HL-60 (cell line): Measurements from ENCODE around the gene KPRP.

Experiments used
- DNase-seq, 2 experiments: peaks; one replicate each; pipeline ENCODE4 v3.0.0-alpha.2; 2010 to 2020; ENCODE audit warnings: low read depth in 1 of 2, low spot score in 1 of 2
- H3K27ac ChIP-seq: fragments of 250-450 bp; sonication (Bioruptor Pico); replicated peaks from 2 replicates; pipeline ENCODE4 v1.5.1; 2020; ENCODE audit warnings: mild to moderate bottlenecking, moderate library complexity
- H3K27me3 ChIP-seq: fragments of 250-450 bp; sonication (Bioruptor Pico); 2 replicates; pipeline ENCODE4 v1.5.1; 2021; ENCODE audit warnings: mild to moderate bottlenecking, moderate library complexity; ENCODE audit not compliant: insufficient read depth, poor library complexity, severe bottlenecking
- H3K4me3 ChIP-seq: replicated peaks from 2 replicates; pipeline ENCODE4 v1.5.1; 2011; ENCODE audit warnings: mild to moderate bottlenecking, control low read depth, low read length; ENCODE audit not compliant: insufficient read depth
- GABPA ChIP-seq: IDR thresholded peaks from 2 replicates; pipeline ENCODE4 v1.6.1; 2012; ENCODE audit warnings: low read depth
- POLR2AphosphoS5 ChIP-seq: IDR thresholded peaks from 2 replicates; pipeline ENCODE4 v1.6.1; 2012; ENCODE audit warnings: low read depth
- SPI1 ChIP-seq: IDR thresholded peaks from 2 replicates; pipeline ENCODE4 v1.6.1; 2012; ENCODE audit warnings: low read depth, mild to moderate bottlenecking, borderline replicate concordance
- TF ChIP-seq, protein P1 (sequence below): IDR thresholded peaks from 2 replicates; pipeline ENCODE4 v1.6.1; 2012; ENCODE audit warnings: low read depth; ENCODE audit not compliant: insufficient replicate concordance
- TF ChIP-seq, protein P2 (sequence below): IDR thresholded peaks from one replicate; pipeline ENCODE4 v1.5.1; 2011; ENCODE audit warnings: low read length, control low read depth, inconsistent platforms; ENCODE audit not compliant: insufficient read depth

The KPRP gene

DNA sequence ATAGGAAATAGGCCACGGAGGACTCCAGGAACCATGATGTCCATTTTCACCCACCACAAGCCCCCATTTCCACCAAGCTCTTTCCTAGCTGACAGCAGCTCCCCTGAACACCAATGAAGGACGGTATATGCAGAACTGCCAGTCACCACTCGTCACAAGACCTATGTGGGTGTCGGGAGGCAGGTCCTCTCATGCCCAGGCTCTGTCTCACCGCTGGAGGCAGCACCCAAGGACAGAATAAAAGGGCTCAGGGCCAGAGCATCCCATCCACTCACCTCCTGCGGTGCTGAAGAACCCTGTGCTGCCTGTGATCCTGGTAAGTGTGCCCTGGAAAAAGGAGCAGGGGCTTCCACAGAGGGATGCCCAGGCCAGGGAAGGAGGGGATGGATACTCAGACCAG is 17.1 kb downstream of the KPRP start, which contains the start of gene LCE1F:
TSS of gene LCE1F (plus strand) at position 266 of the 400 bp plus-strand sequence. CDS start 1,232 bp downstream, outside the sequence.
- DNase-seq, result no peak
- H3K27me3 ChIP-seq, result no peaks in the 10 kb centered on the region
- TF ChIP-seq, protein P1, sequence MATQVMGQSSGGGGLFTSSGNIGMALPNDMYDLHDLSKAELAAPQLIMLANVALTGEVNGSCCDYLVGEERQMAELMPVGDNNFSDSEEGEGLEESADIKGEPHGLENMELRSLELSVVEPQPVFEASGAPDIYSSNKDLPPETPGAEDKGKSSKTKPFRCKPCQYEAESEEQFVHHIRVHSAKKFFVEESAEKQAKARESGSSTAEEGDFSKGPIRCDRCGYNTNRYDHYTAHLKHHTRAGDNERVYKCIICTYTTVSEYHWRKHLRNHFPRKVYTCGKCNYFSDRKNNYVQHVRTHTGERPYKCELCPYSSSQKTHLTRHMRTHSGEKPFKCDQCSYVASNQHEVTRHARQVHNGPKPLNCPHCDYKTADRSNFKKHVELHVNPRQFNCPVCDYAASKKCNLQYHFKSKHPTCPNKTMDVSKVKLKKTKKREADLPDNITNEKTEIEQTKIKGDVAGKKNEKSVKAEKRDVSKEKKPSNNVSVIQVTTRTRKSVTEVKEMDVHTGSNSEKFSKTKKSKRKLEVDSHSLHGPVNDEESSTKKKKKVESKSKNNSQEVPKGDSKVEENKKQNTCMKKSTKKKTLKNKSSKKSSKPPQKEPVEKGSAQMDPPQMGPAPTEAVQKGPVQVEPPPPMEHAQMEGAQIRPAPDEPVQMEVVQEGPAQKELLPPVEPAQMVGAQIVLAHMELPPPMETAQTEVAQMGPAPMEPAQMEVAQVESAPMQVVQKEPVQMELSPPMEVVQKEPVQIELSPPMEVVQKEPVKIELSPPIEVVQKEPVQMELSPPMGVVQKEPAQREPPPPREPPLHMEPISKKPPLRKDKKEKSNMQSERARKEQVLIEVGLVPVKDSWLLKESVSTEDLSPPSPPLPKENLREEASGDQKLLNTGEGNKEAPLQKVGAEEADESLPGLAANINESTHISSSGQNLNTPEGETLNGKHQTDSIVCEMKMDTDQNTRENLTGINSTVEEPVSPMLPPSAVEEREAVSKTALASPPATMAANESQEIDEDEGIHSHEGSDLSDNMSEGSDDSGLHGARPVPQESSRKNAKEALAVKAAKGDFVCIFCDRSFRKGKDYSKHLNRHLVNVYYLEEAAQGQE, result no peak
- no peak for TF ChIP-seq POLR2AphosphoS5
- TF ChIP-seq, protein P2, sequence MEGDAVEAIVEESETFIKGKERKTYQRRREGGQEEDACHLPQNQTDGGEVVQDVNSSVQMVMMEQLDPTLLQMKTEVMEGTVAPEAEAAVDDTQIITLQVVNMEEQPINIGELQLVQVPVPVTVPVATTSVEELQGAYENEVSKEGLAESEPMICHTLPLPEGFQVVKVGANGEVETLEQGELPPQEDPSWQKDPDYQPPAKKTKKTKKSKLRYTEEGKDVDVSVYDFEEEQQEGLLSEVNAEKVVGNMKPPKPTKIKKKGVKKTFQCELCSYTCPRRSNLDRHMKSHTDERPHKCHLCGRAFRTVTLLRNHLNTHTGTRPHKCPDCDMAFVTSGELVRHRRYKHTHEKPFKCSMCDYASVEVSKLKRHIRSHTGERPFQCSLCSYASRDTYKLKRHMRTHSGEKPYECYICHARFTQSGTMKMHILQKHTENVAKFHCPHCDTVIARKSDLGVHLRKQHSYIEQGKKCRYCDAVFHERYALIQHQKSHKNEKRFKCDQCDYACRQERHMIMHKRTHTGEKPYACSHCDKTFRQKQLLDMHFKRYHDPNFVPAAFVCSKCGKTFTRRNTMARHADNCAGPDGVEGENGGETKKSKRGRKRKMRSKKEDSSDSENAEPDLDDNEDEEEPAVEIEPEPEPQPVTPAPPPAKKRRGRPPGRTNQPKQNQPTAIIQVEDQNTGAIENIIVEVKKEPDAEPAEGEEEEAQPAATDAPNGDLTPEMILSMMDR, result no peak

DNA sequence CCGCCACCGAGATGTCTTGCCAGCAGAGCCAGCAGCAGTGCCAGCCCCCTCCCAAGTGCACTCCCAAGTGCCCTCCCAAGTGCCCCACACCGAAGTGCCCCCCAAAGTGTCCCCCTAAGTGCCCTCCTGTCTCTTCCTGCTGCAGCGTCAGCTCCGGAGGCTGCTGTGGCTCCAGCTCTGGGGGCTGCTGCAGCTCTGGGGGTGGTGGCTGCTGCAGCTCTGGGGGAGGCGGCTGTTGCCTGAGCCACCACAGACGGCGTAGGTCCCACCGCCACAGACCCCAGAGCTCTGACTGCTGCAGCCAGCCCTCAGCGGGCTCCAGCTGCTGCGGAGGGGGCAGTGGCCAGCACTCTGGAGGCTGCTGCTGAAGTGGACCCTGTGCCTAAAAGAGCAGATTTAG is 18.5 kb downstream of the KPRP start:
- Histone ChIP-seq H3K27me3 (no peaks in the 10 kb centered on the region), H3K4me3 (no peak overlapping the region), H3K27ac (no peak overlapping the region)
- TF ChIP-seq SPI1 (no peak), GABPA (no peak), POLR2AphosphoS5 (no peak)
- TF ChIP-seq, protein P2, result no peak
- TF ChIP-seq, protein P1, result no peak
- no peak for DNase-seq

More for the DNA sequence above, 17.1 kb downstream of the KPRP start, which contains the start of gene LCE1F:
- no peak within 1 kb of the TSS for H3K4me3 ChIP-seq
- H3K27ac ChIP-seq, result no peak within 1 kb of the TSS

DNA sequence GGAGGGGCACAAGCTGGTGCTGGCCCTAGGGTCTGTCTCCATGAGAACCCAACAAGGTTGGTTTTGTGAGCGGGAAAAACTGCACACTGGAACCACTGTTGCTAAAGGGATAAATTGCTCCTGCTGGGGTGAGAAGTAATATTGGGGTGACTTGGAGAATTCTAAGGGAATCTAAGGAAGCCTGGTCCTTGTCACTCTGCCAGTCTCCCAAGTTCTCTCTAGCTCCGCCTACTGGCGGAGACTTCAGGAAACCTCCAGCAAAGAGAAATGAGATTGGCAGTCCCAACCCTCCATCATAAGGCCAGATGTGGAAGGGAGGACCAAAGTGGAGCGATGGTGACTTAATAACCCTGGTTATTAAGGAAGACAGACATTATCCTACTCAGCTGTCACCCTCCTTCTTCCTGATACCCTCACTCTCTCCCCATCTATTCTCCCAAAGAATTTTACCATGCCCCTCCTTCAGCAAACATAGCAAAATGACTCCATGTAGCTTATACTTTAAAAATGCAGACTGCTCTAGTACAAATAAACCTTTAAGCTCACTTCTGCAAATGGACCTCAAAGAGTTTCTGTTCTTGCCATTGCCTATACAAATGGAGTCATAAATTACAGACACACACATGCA is 19.8 kb downstream of the KPRP start:
- H3K27ac ChIP-seq, result no peak overlapping the region
- TF ChIP-seq GABPA (no peak), SPI1 (no peak)
- TF ChIP-seq, protein P2, result peak; percentile 33
- no peaks in the 10 kb centered on the region for H3K27me3 ChIP-seq
- H3K4me3 ChIP-seq, result no peak overlapping the region
- peak in 1 of 2 experiments; percentile 1 for DNase-seq

DNA sequence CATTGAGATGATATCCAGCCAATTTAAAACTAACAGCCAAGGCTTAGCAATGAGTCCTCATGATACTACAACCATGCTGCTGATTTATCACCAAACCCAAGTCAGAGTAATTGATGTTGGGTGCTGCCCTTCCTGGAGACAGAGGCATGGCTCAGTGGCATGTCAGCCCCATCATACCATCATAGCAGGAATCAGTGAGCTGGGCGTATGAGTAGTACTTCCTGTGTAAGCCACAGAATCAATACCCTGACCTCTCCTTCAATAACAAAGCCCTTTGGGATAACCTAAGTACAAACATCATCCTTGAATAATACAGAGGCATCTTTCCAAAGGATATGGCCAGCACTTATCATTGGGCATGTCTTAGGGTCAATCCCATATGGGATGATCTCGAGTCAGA is 25.3 kb downstream of the KPRP start:
- peaks cover 7% of the 10 kb centered on the region for H3K27me3 ChIP-seq
- no peak for DNase-seq
- H3K4me3 ChIP-seq, result no peak overlapping the region
- TF ChIP-seq POLR2AphosphoS5 (no peak), GABPA (no peak)
- TF ChIP-seq, protein P2, result no peak
- TF ChIP-seq, protein P1, result no peak
- H3K27ac ChIP-seq, result no peak overlapping the region
